ENCODE results near the gene FAM149B1.

- TF ChIP-seq MAX (IDR thresholded peaks at IDR 0.05; ENCODE audit: low read depth, low read length) (no peak), CTCF (IDR thresholded peaks at IDR 0.05; ENCODE audit: low read depth, low read length) (no peak)
These were observed 38.5 kb downstream of the FAM149B1 start for GRCh38 chr10:73206385-73206784.

Data from NB4 (cell line).